Putamen (tissue), 1 donor: ENCODE data around the gene CBLN3.

Source experiments
- DNase-seq: peaks from one replicate; pipeline ENCODE4 v3.0.0-alpha.2; 2016; ENCODE audit warnings: low spot score

Gene CBLN3

GRCh38 chr14:24439257-24439656 lies 9.8 kb upstream of the CBLN3 start:
- DNase-seq: no peak

GRCh38 chr14:24438223-24439097 lies 9.0 kb upstream of the CBLN3 start:
- no peak for DNase-seq

- no peak for DNase-seq
These were observed 8.2 kb upstream of the CBLN3 start for GRCh38 chr14:24437736-24438067.

- DNase-seq: no peak
These were observed 7.7 kb upstream of the CBLN3 start for GRCh38 chr14:24437020-24437735.

GRCh38 chr14:24436355-24437019 lies 7.0 kb upstream of the CBLN3 start:
- DNase-seq: peak; percentile 67

GRCh38 chr14:24435998-24436354 lies 6.5 kb upstream of the CBLN3 start:
- no peak for DNase-seq

- DNase-seq: no peak
These were observed 5.8 kb upstream of the CBLN3 start for GRCh38 chr14:24435192-24435810.

- DNase-seq: no peak
These were observed 5.2 kb upstream of the CBLN3 start for GRCh38 chr14:24434676-24435075.

GRCh38 chr14:24434036-24434435 lies 4.6 kb upstream of the CBLN3 start:
- DNase-seq: no peak

- DNase-seq: no peak
These were observed 3.0 kb upstream of the CBLN3 start for GRCh38 chr14:24432259-24433131.

GRCh38 chr14:24431569-24432258 lies 2.2 kb upstream of the CBLN3 start:
- DNase-seq: peak; percentile 72

- DNase-seq: no peak
These were observed 1.5 kb upstream of the CBLN3 start for GRCh38 chr14:24430682-24431568.

GRCh38 chr14:24430143-24430681 lies 744 bp upstream of the CBLN3 start:
- DNase-seq: peak; percentile 53

GRCh38 chr14:24428628-24429394 lies 657 bp downstream of the CBLN3 start:
- DNase-seq: no peak

- no peak for DNase-seq
These were observed 1.6 kb downstream of the CBLN3 start for GRCh38 chr14:24427537-24428508.

- DNase-seq: no peak
These were observed 2.4 kb downstream of the CBLN3 start for GRCh38 chr14:24426912-24427536.
